Smooth muscle cell of the brain vasculature (primary cell): ENCODE data around the gene NBPF1.
"Not testable (repeated sequence)": the region's sequence is repeated elsewhere in the genome, so short reads cannot be mapped to it uniquely, and the experiment has no call there.

ENCODE experiments used
- DNase-seq: peaks from one replicate; pipeline ENCODE4 v3.0.0-alpha.2; 2012; ENCODE audit warnings: low read depth, low spot score

The NBPF1 gene

GRCh38 chr1:16621681-16622315, 8.4 kb upstream of the NBPF1 start:
- not testable (repeated sequence) for DNase-seq

- DNase-seq = no peak
Observed at GRCh38 chr1:16621300-16621658, 7.9 kb upstream of the NBPF1 start.

- DNase-seq = not testable (repeated sequence)
Observed at GRCh38 chr1:16619803-16620501, 6.6 kb upstream of the NBPF1 start.

GRCh38 chr1:16618719-16619118, 5.4 kb upstream of the NBPF1 start:
- DNase-seq = no peak

GRCh38 chr1:16617778-16618580, 4.6 kb upstream of the NBPF1 start:
- DNase-seq = no peak

GRCh38 chr1:16617114-16617631, 3.8 kb upstream of the NBPF1 start:
- no peak for DNase-seq

- DNase-seq = no peak
Observed at GRCh38 chr1:16615253-16616252, 2.2 kb upstream of the NBPF1 start.

GRCh38 chr1:16614361-16615252, 1.2 kb upstream of the NBPF1 start:
- DNase-seq = no peak

GRCh38 chr1:16612332-16613172, 812 bp downstream of the NBPF1 start:
- peak; percentile 67 for DNase-seq

GRCh38 chr1:16611981-16612331, 1.4 kb downstream of the NBPF1 start:
- DNase-seq = not testable (repeated sequence)

GRCh38 chr1:16611164-16611563, 2.2 kb downstream of the NBPF1 start:
- DNase-seq = not testable (repeated sequence)

GRCh38 chr1:16610553-16610952, 2.8 kb downstream of the NBPF1 start:
- DNase-seq = not testable (repeated sequence)

GRCh38 chr1:16609761-16610160, 3.6 kb downstream of the NBPF1 start:
- DNase-seq = not testable (repeated sequence)

- DNase-seq = no peak
Observed at GRCh38 chr1:16608838-16609560, 4.4 kb downstream of the NBPF1 start.

GRCh38 chr1:16607853-16608815, 5.2 kb downstream of the NBPF1 start:
- not testable (repeated sequence) for DNase-seq

GRCh38 chr1:16607433-16607851, 5.9 kb downstream of the NBPF1 start:
- no peak for DNase-seq
